ENCODE results near the gene MAST2. TPM values are rescaled to one million over a fixed set of nuclear protein-coding genes. Genes with fewer than 3 reads are reported as not detected.

MAST2 gene
- total RNA-seq, 2 donors from 2014 or later = 9.9 TPM

DNA sequence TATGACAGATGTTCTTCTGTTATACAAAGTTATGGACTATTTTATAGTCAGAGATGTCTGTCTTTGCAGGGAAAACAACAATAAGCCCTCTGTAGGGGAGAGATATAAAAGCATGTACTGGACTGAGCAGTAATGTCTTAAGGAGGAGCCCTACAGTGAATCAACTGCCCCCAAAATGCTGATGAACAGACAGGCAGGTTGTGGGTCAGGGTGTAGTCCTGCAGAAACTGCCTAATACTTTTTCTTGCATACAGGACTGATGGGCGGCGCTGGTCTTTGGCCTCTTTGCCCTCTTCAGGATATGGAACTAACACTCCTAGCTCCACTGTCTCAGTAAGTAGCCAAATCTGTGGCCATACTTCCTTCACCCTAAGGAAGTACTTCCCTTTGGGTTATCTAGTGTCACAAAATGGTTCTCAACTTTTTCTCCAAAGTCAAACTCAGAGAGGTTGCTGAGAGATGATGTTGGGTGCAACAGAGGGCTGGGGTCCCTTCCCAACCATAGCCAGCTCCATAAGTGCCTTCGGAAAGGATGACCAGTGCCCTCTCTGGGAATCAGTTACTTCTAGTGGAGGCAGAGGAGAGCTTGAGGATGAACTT lies 199.2 kb downstream of the MAST2 start:
- DNase-seq = no peak
- no peak for TF ChIP-seq CTCF (IDR thresholded peaks at IDR 0.05)
- no peak overlapping the region for H3K4me3 ChIP-seq
- no peaks in the 10 kb centered on the region for H3K36me3 ChIP-seq (replicated peaks in 1 of 2; ENCODE audit: insufficient read depth in 1 of 2, low read depth in 2 of 2)
- H3K27me3 ChIP-seq = no peaks in the 10 kb centered on the region
- ATAC-seq = no peak
- WGBS, 2 donors = 97% methylated on average over 3 of the region's 3 CpGs
- H3K4me1 ChIP-seq = no peaks in the 10 kb centered on the region
- no peak overlapping the region for H3K27ac ChIP-seq
- intact Hi-C loops (cut with DNase I) = no loop called here
- H3K9me3 ChIP-seq = no peaks in the 10 kb centered on the region

- intact Hi-C loops (cut with DNase I) = no loop called here
- no peaks in the 10 kb centered on the region for H3K9me3 ChIP-seq
- no peak for ATAC-seq
- H3K27ac ChIP-seq = no peak overlapping the region
- H3K27me3 ChIP-seq = no peaks in the 10 kb centered on the region
- no peaks in the 10 kb centered on the region for H3K36me3 ChIP-seq (replicated peaks in 1 of 2; ENCODE audit: insufficient read depth in 1 of 2, low read depth in 2 of 2)
- no peak for DNase-seq
- no peaks in the 10 kb centered on the region for H3K4me1 ChIP-seq
- WGBS, 2 donors = 70 to 73% methylated on average over 5 of the region's 5 CpGs
- no peak overlapping the region for H3K4me3 ChIP-seq
- TF ChIP-seq POLR2A (IDR thresholded peaks at IDR 0.05) (no peak), CTCF (IDR thresholded peaks at IDR 0.05) (no peak)
These were observed 199.9 kb downstream of the MAST2 start for GRCh38 chr1:46003315-46003714.

- no peak for DNase-seq
- intact Hi-C loops (cut with DNase I) = no loop called here
- H3K27ac ChIP-seq = no peak overlapping the region
- no peaks in the 10 kb centered on the region for H3K4me1 ChIP-seq
- H3K9me3 ChIP-seq = no peaks in the 10 kb centered on the region
- no peaks in the 10 kb centered on the region for H3K36me3 ChIP-seq (replicated peaks in 1 of 2; ENCODE audit: insufficient read depth in 1 of 2, low read depth in 2 of 2)
- H3K27me3 ChIP-seq = no peaks in the 10 kb centered on the region
- ATAC-seq = no peak
- no peak overlapping the region for H3K4me3 ChIP-seq
- WGBS, 2 donors = 96 to 100% methylated on average over 1 of the region's 1 CpG
- TF ChIP-seq POLR2A (IDR thresholded peaks at IDR 0.05) = no peak
- TF ChIP-seq CTCF (IDR thresholded peaks at IDR 0.05) = no peak
These were observed 201.1 kb downstream of the MAST2 start for GRCh38 chr1:46004492-46004891.

DNA sequence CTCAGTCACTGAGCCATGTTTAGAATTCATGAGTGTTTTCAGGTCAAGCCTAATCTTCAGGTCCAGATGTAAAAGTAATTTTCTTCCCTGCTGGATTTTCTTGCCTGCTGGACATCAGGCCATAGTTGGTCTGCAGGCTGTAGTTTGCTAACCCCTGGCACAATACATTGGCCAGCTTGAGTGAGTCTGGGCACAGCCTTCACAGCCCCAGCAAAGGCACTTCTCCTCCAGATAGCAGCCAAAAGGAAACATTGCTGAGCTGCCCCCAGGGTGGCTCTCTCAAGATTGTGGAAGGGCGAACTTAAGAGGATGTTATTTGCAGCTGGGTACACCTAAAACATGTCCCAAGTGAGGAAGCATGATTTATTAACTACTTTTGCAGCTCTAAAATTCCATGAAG lies 202.2 kb downstream of the MAST2 start:
- TF ChIP-seq CTCF (IDR thresholded peaks at IDR 0.05) (no peak), POLR2A (IDR thresholded peaks at IDR 0.05) (no peak)
- H3K4me3 ChIP-seq = no peak overlapping the region
- no peak for ATAC-seq
- intact Hi-C loops (cut with DNase I) = no loop called here
- H3K36me3 ChIP-seq (replicated peaks in 1 of 2; ENCODE audit: insufficient read depth in 1 of 2, low read depth in 2 of 2) = no peaks in the 10 kb centered on the region
- no peaks in the 10 kb centered on the region for H3K9me3 ChIP-seq
- WGBS, 2 donors = 87 to 100% methylated on average over 1 of the region's 1 CpG
- H3K27me3 ChIP-seq = no peaks in the 10 kb centered on the region
- DNase-seq = no peak
- H3K4me1 ChIP-seq = no peaks in the 10 kb centered on the region
- no peak overlapping the region for H3K27ac ChIP-seq

GRCh38 chr1:46008585-46008984 lies 205.2 kb downstream of the MAST2 start:
- TF ChIP-seq CTCF (IDR thresholded peaks at IDR 0.05) (no peak), POLR2A (IDR thresholded peaks at IDR 0.05) (no peak)
- ATAC-seq = no peak
- Histone ChIP-seq H3K4me3 (no peak overlapping the region), H3K36me3 (replicated peaks in 1 of 2; ENCODE audit: insufficient read depth in 1 of 2, low read depth in 2 of 2) (no peaks in the 10 kb centered on the region), H3K27me3 (no peaks in the 10 kb centered on the region), H3K27ac (no peak overlapping the region), H3K4me1 (no peaks in the 10 kb centered on the region), H3K9me3 (no peaks in the 10 kb centered on the region)
- DNase-seq = no peak
- intact Hi-C loops (cut with DNase I) = no loop called here
